ENCODE measurements around the gene TTLL9. TPM values are rescaled to one million over a fixed set of nuclear protein-coding genes. Genes with fewer than 3 reads are reported as not detected.

TTLL9 gene
- total RNA-seq, 1 donor from 2014 or later = 0.37 TPM

DNA sequence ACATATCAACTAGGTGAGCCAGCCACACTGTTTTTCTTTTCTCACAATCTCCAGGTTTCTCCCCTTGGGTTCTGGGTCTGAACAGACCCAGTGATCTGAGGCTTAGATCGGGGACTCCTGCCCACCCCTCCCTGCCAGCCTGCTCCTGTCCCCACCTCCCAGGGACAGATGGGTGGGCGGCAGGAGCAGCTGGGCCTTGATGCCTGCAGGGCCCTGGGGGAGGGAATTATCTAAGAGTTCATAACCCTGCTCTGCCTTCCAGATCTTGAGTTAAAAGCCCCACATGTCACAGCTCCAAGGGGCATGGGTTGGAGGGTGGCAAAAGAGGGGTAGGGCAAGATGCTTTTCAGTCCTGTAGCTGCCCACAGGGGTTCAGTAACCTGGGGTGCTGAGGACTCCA, 92.3 kb downstream of the TTLL9 start:
- no peaks in the 10 kb centered on the region for H3K9me3 Mint-ChIP-seq (ENCODE audit: low read depth)
- H3K27ac Mint-ChIP-seq (ENCODE audit: unreplicated experiment) = no peak overlapping the region
- peaks cover 87% of the 10 kb centered on the region for H3K27me3 Mint-ChIP-seq (ENCODE audit: low read depth)
- no peaks in the 10 kb centered on the region for H3K36me3 Mint-ChIP-seq (ENCODE audit: low read depth)
- no peak for DNase-seq (ENCODE audit: low spot score)
- TF ChIP-seq, protein P1, sequence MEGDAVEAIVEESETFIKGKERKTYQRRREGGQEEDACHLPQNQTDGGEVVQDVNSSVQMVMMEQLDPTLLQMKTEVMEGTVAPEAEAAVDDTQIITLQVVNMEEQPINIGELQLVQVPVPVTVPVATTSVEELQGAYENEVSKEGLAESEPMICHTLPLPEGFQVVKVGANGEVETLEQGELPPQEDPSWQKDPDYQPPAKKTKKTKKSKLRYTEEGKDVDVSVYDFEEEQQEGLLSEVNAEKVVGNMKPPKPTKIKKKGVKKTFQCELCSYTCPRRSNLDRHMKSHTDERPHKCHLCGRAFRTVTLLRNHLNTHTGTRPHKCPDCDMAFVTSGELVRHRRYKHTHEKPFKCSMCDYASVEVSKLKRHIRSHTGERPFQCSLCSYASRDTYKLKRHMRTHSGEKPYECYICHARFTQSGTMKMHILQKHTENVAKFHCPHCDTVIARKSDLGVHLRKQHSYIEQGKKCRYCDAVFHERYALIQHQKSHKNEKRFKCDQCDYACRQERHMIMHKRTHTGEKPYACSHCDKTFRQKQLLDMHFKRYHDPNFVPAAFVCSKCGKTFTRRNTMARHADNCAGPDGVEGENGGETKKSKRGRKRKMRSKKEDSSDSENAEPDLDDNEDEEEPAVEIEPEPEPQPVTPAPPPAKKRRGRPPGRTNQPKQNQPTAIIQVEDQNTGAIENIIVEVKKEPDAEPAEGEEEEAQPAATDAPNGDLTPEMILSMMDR (IDR thresholded peaks at IDR 0.05) = no peak
- H3K4me3 Mint-ChIP-seq (ENCODE audit: unreplicated experiment) = no peak overlapping the region
- peaks cover 3% of the 10 kb centered on the region for H3K4me1 Mint-ChIP-seq (ENCODE audit: low read depth)

DNA sequence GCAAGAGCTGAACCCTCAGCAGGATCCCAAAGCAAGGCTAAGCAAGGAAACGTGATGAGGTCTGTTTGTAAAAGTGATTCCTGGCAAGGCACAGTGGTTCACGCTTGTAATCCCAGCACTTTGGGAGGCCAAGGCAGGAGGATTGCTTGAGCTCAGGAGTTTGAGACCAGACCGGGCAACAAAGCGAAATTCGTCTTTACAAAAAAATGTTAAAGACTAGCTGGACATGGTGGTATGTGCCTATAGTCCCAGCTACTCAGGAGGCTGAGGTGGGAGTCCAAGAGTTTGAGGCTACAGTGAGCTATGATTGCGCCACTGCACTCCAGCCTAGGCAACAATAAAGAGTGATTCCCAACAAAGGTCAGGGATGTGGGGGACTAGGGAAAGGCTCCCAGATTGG, 93.5 kb downstream of the TTLL9 start:
- H3K9me3 Mint-ChIP-seq (ENCODE audit: low read depth) = no peaks in the 10 kb centered on the region
- no peak for DNase-seq (ENCODE audit: low spot score)
- peaks cover 81% of the 10 kb centered on the region for H3K27me3 Mint-ChIP-seq (ENCODE audit: low read depth)
- TF ChIP-seq, protein P1 (IDR thresholded peaks at IDR 0.05) = no peak
- peaks cover 6% of the 10 kb centered on the region for H3K4me1 Mint-ChIP-seq (ENCODE audit: low read depth)
- no peak overlapping the region for H3K27ac Mint-ChIP-seq (ENCODE audit: unreplicated experiment)
- H3K4me3 Mint-ChIP-seq (ENCODE audit: unreplicated experiment) = no peak overlapping the region
- no peaks in the 10 kb centered on the region for H3K36me3 Mint-ChIP-seq (ENCODE audit: low read depth)

DNA sequence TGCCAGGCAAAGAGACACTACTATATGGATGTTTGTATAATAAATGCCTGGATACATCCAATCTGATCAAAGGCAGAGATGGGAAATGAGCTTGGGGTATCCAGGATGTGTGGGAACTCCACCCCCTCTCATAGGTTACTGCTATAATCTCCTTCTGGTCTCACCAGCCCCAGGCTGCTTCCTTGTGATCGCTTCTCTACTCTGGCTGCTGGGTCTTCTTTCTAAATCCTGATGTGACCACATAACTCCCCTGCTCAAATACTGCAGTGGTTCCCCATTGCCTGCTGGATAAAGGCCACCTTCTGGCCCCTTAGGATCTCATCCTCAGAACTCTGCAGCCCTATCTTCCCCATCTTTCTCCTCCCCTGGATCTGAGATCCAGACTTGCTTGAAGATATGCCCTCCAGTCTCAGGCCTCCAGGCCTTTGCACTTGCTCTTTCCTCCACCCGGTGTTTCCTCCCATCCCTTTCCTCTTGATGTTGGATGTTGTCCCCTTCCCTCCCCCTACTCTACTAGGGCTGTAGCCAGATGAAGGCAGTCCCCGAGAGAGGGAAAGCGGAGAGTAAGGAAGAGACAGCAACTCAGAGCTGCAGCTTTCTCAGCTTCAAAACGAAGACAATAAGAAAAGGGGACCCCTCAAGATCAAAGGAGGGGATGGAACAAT, 96.7 kb downstream of the TTLL9 start:
- DNase-seq (ENCODE audit: low spot score) = no peak
- no peaks in the 10 kb centered on the region for H3K9me3 Mint-ChIP-seq (ENCODE audit: low read depth)
- H3K27me3 Mint-ChIP-seq (ENCODE audit: low read depth) = peaks cover 78% of the 10 kb centered on the region
- H3K4me1 Mint-ChIP-seq (ENCODE audit: low read depth) = peaks cover 7% of the 10 kb centered on the region
- TF ChIP-seq, protein P1 (IDR thresholded peaks at IDR 0.05) = no peak
- no peak overlapping the region for H3K27ac Mint-ChIP-seq (ENCODE audit: unreplicated experiment)
- no peaks in the 10 kb centered on the region for H3K36me3 Mint-ChIP-seq (ENCODE audit: low read depth)
- H3K4me3 Mint-ChIP-seq (ENCODE audit: unreplicated experiment) = peak overlapping the region; percentile 51

DNA sequence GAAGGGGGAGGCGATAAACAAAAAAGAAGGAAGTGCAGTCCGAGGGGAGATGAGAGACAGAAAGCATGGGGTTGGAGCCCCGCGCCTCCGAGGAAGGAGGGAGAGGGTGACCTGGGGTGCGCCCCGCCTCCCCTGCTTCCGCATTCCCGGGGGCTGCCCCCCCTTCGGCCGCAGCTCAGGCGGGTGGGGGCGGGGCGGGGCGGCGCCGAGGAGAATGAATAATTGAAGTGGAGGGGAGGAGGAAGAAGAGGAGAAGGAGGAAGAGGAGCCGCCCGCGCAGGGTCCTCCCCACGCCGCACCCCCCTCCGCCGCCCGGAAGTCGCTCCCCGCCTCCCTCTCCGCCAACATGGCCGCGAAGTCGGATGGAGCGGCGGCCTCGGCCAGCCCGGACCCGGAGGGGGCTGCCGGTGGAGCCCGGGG, 97.4 kb downstream of the TTLL9 start, which contains the start of gene XKR7:
Gene XKR7, plus strand, starts transcription at position 322 of the 420 bp plus-strand sequence. Its CDS starts 25 bp downstream, at position 347.
- Mint-ChIP-seq H3K27me3 (ENCODE audit: low read depth) (peaks cover 71% of the 10 kb centered on the region), H3K4me3 (ENCODE audit: unreplicated experiment) (peak within 1 kb of the TSS; percentile 83), H3K36me3 (ENCODE audit: low read depth) (no peaks in the 10 kb centered on the region), H3K9me3 (ENCODE audit: low read depth) (no peaks in the 10 kb centered on the region), H3K4me1 (ENCODE audit: low read depth) (peaks cover 14% of the 10 kb centered on the region), H3K27ac (ENCODE audit: unreplicated experiment) (no peak within 1 kb of the TSS)
- TF ChIP-seq, protein P1 (IDR thresholded peaks at IDR 0.05) = no peak
- no peak for DNase-seq (ENCODE audit: low spot score)

DNA sequence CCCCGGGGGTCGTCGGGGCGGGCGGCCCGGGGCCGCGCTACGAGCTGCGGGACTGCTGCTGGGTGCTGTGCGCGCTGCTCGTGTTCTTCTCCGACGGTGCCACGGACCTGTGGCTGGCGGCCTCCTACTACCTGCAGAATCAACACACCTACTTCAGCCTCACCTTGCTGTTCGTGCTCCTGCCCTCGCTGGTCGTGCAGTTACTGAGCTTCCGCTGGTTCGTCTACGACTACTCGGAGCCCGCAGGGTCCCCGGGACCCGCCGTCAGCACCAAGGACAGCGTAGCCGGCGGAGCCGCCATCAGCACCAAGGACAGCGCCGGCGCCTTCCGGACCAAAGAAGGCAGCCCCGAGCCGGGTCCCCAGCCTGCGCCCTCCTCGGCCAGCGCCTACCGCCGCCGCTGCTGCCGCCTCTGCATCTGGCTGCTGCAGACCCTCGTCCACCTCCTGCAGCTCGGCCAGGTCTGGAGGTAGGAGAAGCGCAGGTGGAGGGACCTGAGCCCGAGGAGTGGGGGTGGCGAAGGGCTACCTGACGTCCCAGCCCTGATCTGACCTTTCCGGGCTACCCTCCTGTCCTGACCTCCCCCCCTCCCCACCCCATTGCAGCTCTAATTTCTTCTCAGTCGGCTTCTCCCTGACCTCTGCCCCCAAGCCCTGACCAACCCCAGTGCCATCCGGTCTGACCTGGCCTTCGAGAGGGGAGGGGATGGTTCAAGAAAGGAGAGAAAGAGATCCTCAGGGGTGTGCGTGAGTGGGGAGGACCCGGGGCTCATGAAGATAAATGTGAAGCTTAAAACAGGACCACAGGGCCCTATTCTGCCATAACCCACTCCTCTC, 98.1 kb downstream of the TTLL9 start:
- H3K9me3 Mint-ChIP-seq (ENCODE audit: low read depth) = no peaks in the 10 kb centered on the region
- peaks cover 68% of the 10 kb centered on the region for H3K27me3 Mint-ChIP-seq (ENCODE audit: low read depth)
- peak; percentile 95 for DNase-seq (ENCODE audit: low spot score)
- peak overlapping the region; percentile 83 for H3K4me3 Mint-ChIP-seq (ENCODE audit: unreplicated experiment)
- H3K27ac Mint-ChIP-seq (ENCODE audit: unreplicated experiment) = no peak overlapping the region
- H3K36me3 Mint-ChIP-seq (ENCODE audit: low read depth) = no peaks in the 10 kb centered on the region
- TF ChIP-seq, protein P1 (IDR thresholded peaks at IDR 0.05) = no peak
- H3K4me1 Mint-ChIP-seq (ENCODE audit: low read depth) = peaks cover 17% of the 10 kb centered on the region

All from chondrocyte (in vitro differentiated cells).